IMR-90 (cell line): Measurements from ENCODE around the gene ZNF646. TPM values are rescaled to one million over a fixed set of nuclear protein-coding genes. Genes with fewer than 3 reads are reported as not detected.
A peak's percentile ranks its signal among the peaks of the same experiment; 100 is the strongest.

Experiments
- ATAC-seq: fragments of 200-7000 bp; cut with Tn5 transposase; 2 replicates; pipeline ENCODE4 v1.9.1; 2020; ENCODE audit warnings: low read depth, mild to moderate bottlenecking, moderate library complexity
- BruUV-seq: library from RNA; stranded (reverse); fragments of 400-500 nt; replicated peaks from 2 replicates; lab custom pipeline; 2021; lab: Mats Ljungman, UMichigan
- CTCF ChIA-PET: fragments of 300-600 bp; formaldehyde crosslinking; extraction: SDS; loops from one replicate; lab custom pipeline; 2021; ENCODE audit warnings: antibody characterized with exemption; lab: Yijun Ruan, JAX
- POLR2A ChIA-PET: fragments of 300-600 bp; sonication (Branson Sonifier 250); formaldehyde crosslinking; loops from one replicate; lab custom pipeline; 2022; ENCODE audit warnings: antibody characterized with exemption; ENCODE audit not compliant: unreplicated experiment; lab: Charles Lee
- DNase-seq: peaks from one replicate; pipeline ENCODE4 v3.0.0; 2013
- H2AFZ ChIP-seq: replicated peaks from 2 replicates; pipeline ENCODE3; 2013; ENCODE audit warnings: low read length, mild to moderate bottlenecking; ENCODE audit not compliant: poor library complexity
- H2AK5ac ChIP-seq: 2 replicates; pipeline ENCODE4 v1.6.1; 2013; ENCODE audit warnings: low read depth, low read length, inconsistent platforms
- H2AK9ac ChIP-seq: replicated peaks from 2 replicates; pipeline ENCODE3; 2013; ENCODE audit warnings: mild to moderate bottlenecking, low read depth, low read length, moderate library complexity; ENCODE audit not compliant: poor library complexity
- H2BK120ac ChIP-seq: 2 replicates; pipeline ENCODE4 v1.6.1; 2013; ENCODE audit warnings: low read depth, low read length, inconsistent platforms
- H2BK15ac ChIP-seq: 3 replicates; pipeline ENCODE4 v1.6.1; 2013; ENCODE audit warnings: low read depth, low read length, inconsistent platforms
- H2BK20ac ChIP-seq: 2 replicates; pipeline ENCODE4 v1.6.1; 2013; ENCODE audit warnings: low read depth, mild to moderate bottlenecking, inconsistent platforms, low read length, moderate library complexity
- H2BK5ac ChIP-seq: 2 replicates; pipeline ENCODE4 v1.6.1; 2013; ENCODE audit warnings: mild to moderate bottlenecking, low read depth, low read length, inconsistent platforms; ENCODE audit not compliant: poor library complexity, severe bottlenecking
- H3K14ac ChIP-seq: replicated peaks from 2 replicates; pipeline ENCODE4 v1.6.1; 2013; ENCODE audit warnings: low read depth, low read length, inconsistent platforms
- H3K18ac ChIP-seq: 2 replicates; pipeline ENCODE4 v1.6.1; 2013; ENCODE audit warnings: low read depth, low read length, control low read depth
- H3K23ac ChIP-seq: 2 replicates; pipeline ENCODE4 v1.6.1; 2013; ENCODE audit warnings: low read depth, low read length, inconsistent platforms
- H3K27ac ChIP-seq: 2 replicates; pipeline ENCODE4 v1.5.1; 2013; ENCODE audit warnings: mild to moderate bottlenecking, control low read depth, low read length; ENCODE audit not compliant: insufficient read depth
- H3K27me3 ChIP-seq: 2 replicates; pipeline ENCODE4 v1.6.1; 2013; ENCODE audit warnings: low read length; ENCODE audit not compliant: control insufficient read depth, insufficient read depth
- H3K36me3 ChIP-seq: 2 replicates; pipeline ENCODE4 v1.6.1; 2013; ENCODE audit warnings: low read length, mixed read lengths; ENCODE audit not compliant: control insufficient read depth, insufficient read depth
- H3K4ac ChIP-seq: 2 replicates; pipeline ENCODE4 v1.6.1; 2013; ENCODE audit warnings: low read depth, low read length, inconsistent platforms
- H3K4me1 ChIP-seq: 2 replicates; pipeline ENCODE4 v1.6.1; 2013; ENCODE audit warnings: low read length, mixed read lengths; ENCODE audit not compliant: control insufficient read depth, insufficient read depth
- H3K4me2 ChIP-seq: 2 replicates; pipeline ENCODE4 v1.6.1; 2013; ENCODE audit warnings: low read depth, mild to moderate bottlenecking, control low read depth, low read length, moderate library complexity
- H3K4me3 ChIP-seq: 2 replicates; pipeline ENCODE4 v1.5.1; 2013; ENCODE audit warnings: low read depth, mild to moderate bottlenecking, control low read depth, low read length, moderate library complexity; ENCODE audit not compliant: insufficient read depth
- H3K56ac ChIP-seq: 2 replicates; pipeline ENCODE4 v1.6.1; 2013; ENCODE audit warnings: low read length, inconsistent platforms; ENCODE audit not compliant: insufficient read depth; ENCODE audit errors: extremely low read depth
- H3K79me1 ChIP-seq, 2 experiments: 2 replicates each; pipeline ENCODE4 v1.6.1; 2013; ENCODE audit warnings: low read length in 2 of 2, inconsistent platforms in 1 of 2, low read depth in 1 of 2
- H3K9ac ChIP-seq: 2 replicates; pipeline ENCODE4 v1.6.1; 2013; ENCODE audit warnings: low read depth, low read length, control low read depth
- H3K9me1 ChIP-seq: 2 replicates; pipeline ENCODE4 v1.6.1; 2013; ENCODE audit warnings: low read length, inconsistent platforms; ENCODE audit not compliant: insufficient read depth
- H3K9me3 ChIP-seq: 2 replicates; pipeline ENCODE4 v1.6.1; 2013; ENCODE audit warnings: low read length; ENCODE audit not compliant: control insufficient read depth, insufficient read depth
- H4K20me1 ChIP-seq: 2 replicates; pipeline ENCODE4 v1.6.1; 2013; ENCODE audit warnings: low read length, inconsistent platforms; ENCODE audit not compliant: insufficient read depth
- H4K5ac ChIP-seq: 2 replicates; pipeline ENCODE4 v1.6.1; 2013; ENCODE audit warnings: mild to moderate bottlenecking, low read depth, low read length, control low read depth
- H4K8ac ChIP-seq, 2 experiments: 2 replicates each; pipeline ENCODE4 v1.6.1; 2013; ENCODE audit warnings: low read depth in 2 of 2, low read length in 2 of 2, control low read depth in 1 of 2, inconsistent platforms in 1 of 2
- H4K91ac ChIP-seq: 2 replicates; pipeline ENCODE4 v1.6.1; 2013; ENCODE audit warnings: low read depth, low read length, inconsistent platforms; ENCODE audit not compliant: insufficient read depth
- CEBPB ChIP-seq: IDR thresholded peaks from 2 replicates; pipeline ENCODE4 v1.6.1; 2012; ENCODE audit warnings: low read depth, low read length, improper control_type of control experiment
- MXI1 ChIP-seq: IDR thresholded peaks from 2 replicates; pipeline ENCODE4 v1.6.1; 2012; ENCODE audit warnings: low read depth, mild to moderate bottlenecking, low read length, moderate library complexity, borderline replicate concordance
- NFE2L2 ChIP-seq: fragments of 150-350 bp; IDR thresholded peaks from 2 replicates; pipeline ENCODE4 v1.6.1; 2016; ENCODE audit warnings: low read depth, mild to moderate bottlenecking, low read length
- POLR2A ChIP-seq: IDR thresholded peaks from 2 replicates; pipeline ENCODE4 v1.6.1; 2012; ENCODE audit warnings: mild to moderate bottlenecking, low read depth, low read length
- WGBS, 2 experiments: methylation state at CpG; one replicate each; pipeline versions ENCODE4 v1.1.5 to v1.1.7; 2013; ENCODE audit warnings: missing lambda C conversion rate in 2 of 2; ENCODE audit not compliant: insufficient read length in 1 of 2; ENCODE audit errors: extremely low coverage in 2 of 2; 5-methylcytosine and 5-hydroxymethylcytosine counted together
- dilution Hi-C: fragments of 300-500 bp; cut with HindIII; formaldehyde crosslinking; loops from one replicate; pipeline ENCODE4 v1.14.3; 2018; ENCODE audit warnings: low sequenced_read_pairs; ENCODE audit not compliant: unreplicated experiment
- in situ Hi-C: fragments of 300-500 bp; cut with MboI; formaldehyde crosslinking; loops from 3 replicates; pipeline ENCODE4 v1.14.3; 2019; ENCODE audit warnings: low sequenced_read_pairs, inconsistent platforms, mixed read lengths
- intact Hi-C: fragments of 100-400 bp; cut with micrococcal nuclease; formaldehyde crosslinking; loops from 2 replicates; pipeline ENCODE4 v1.10.0; 2022
- polyA plus RNA-seq, 3 experiments: library from polyadenylated mRNA; depleted of rRNA; stranded (reverse); fragments of >200 nt; gene quantifications; 2 replicates each; pipeline ENCODE4 v1.2.3, GENCODE V29; 2012; ENCODE audit warnings: low replicate concordance in 1 of 3
- total RNA-seq: library from RNA; depleted of rRNA; stranded (reverse); fragments of >200 nt; gene quantifications from 2 replicates; pipeline ENCODE4 v1.2.3, GENCODE V29; 2012

ZNF646 gene
- total and polyA plus RNA-seq, 2 of the 4 experiments (the other 2 are of a cell fraction): 4.9 to 6.8 TPM

DNA sequence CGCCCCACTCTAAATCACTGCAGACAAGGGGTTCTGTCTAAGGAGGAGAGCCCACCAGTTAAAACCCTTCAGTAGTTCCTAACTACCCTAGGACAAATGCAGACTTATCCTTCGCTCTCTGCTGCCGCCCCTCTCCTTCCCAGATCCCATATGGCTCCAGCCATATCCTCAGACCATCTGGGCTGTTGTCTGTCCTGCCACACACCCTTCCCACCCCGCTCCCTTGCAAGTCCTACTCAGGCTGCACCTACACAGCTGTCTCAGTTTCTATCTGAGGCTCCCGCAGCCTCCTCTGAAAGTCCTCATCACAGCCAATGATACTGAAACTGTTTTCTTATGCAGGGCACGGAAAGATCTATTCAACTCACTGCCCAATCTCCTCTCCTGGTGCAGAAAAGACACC lies 33.2 kb downstream of the ZNF646 start:
- Histone ChIP-seq H3K56ac (no peak overlapping the region), H3K79me1 (peaks cover 18 to 37% of the 10 kb centered on the region in 2 experiments), H3K14ac (no peak overlapping the region), H2BK15ac (no peak overlapping the region), H2AK5ac (0 out of 2 replicates have a peak overlapping the region, but pooled peaks have one; percentile 35), H3K4me1 (peaks cover 5% of the 10 kb centered on the region), H3K4me3 (no peak overlapping the region), H2BK5ac (peak overlapping the region; percentile 63), H3K18ac (no peak overlapping the region), H2BK120ac (no peak overlapping the region), H3K27ac (no peak overlapping the region), H3K36me3 (peaks cover 32% of the 10 kb centered on the region), H3K27me3 (no peaks in the 10 kb centered on the region), H2AK9ac (peak overlapping the region; percentile 95), H2BK20ac (no peak overlapping the region), H2AFZ (no peak overlapping the region), H3K4ac (peak overlapping the region; percentile 65), H3K9me1 (peaks cover 11% of the 10 kb centered on the region; the same call in 1 of the 2 replicates), H3K4me2 (peak overlapping the region; percentile 86; the same call in 1 of the 2 replicates), H3K9me3 (no peaks in the 10 kb centered on the region), H4K91ac (no peak overlapping the region; the same call in 1 of the 2 replicates), H4K20me1 (no peaks in the 10 kb centered on the region; the same call in 1 of the 2 replicates), H3K9ac (no peak overlapping the region; the same call in 1 of the 2 replicates), H4K8ac (peak overlapping the region; percentile 98 to 100), H4K5ac (peak overlapping the region; percentile 91), H3K23ac (0 out of 2 replicates have a peak overlapping the region, but pooled peaks have one; percentile 15)
- POLR2A ChIA-PET: no interaction called here
- WGBS, 2 experiments: 79% methylated on average over 2 of the region's 6 CpGs; no CpG with 5 or more reads in 1 of the 2 experiments
- no TSS peak for BruUV-seq
- DNase-seq (no peak), ATAC-seq (no peak)
- in situ Hi-C loops: no loop called here
- intact Hi-C loops: no loop called here
- CTCF ChIA-PET: no interaction called here
- dilution Hi-C loops: no loop called here
- TF ChIP-seq CEBPB: no peak
- no peak for TF ChIP-seq NFE2L2
- TF ChIP-seq MXI1: no peak
- TF ChIP-seq POLR2A: no peak
